Esophagus (tissue), 2 donors: ENCODE data around the gene RNF39. TPM values are rescaled to one million over a fixed set of nuclear protein-coding genes. Genes with fewer than 3 reads are reported as not detected.

Source experiments
- H3K27ac ChIP-seq, 2 donors: one replicate each; pipeline ENCODE4 v1.5.1; 2013; ENCODE audit warnings: low read depth in 2 of 2, mild to moderate bottlenecking in 2 of 2, inconsistent platforms in 1 of 2, low read length in 1 of 2, moderate library complexity in 1 of 2
- H3K27me3 ChIP-seq, 2 donors: one replicate each; pipeline ENCODE4 v1.6.1; 2013; ENCODE audit warnings: low read length in 2 of 2, control low read depth in 1 of 2, mild to moderate bottlenecking in 1 of 2; ENCODE audit not compliant: insufficient read depth in 2 of 2, control insufficient read depth in 1 of 2
- H3K36me3 ChIP-seq, 2 donors: one replicate each; pipeline ENCODE4 v1.6.1; 2013; ENCODE audit warnings: low read length in 1 of 2; ENCODE audit not compliant: control insufficient read depth in 2 of 2, insufficient read depth in 2 of 2
- H3K4me1 ChIP-seq, 2 donors: one replicate each; pipeline ENCODE4 v1.6.1; 2013; ENCODE audit warnings: low read length in 1 of 2; ENCODE audit not compliant: control insufficient read depth in 2 of 2, insufficient read depth in 2 of 2
- H3K4me3 ChIP-seq, 2 donors: one replicate each; pipeline ENCODE4 v1.5.1; 2013; ENCODE audit warnings: low read length in 2 of 2, mild to moderate bottlenecking in 2 of 2, low read depth in 1 of 2, moderate library complexity in 1 of 2
- H3K9me3 ChIP-seq, 2 donors: one replicate each; pipeline ENCODE4 v1.6.1; 2013; ENCODE audit warnings: mild to moderate bottlenecking in 2 of 2, low read depth in 1 of 2, low read length in 1 of 2, moderate library complexity in 1 of 2; ENCODE audit not compliant: control insufficient read depth in 2 of 2, insufficient read depth in 1 of 2
- WGBS, 2 donors: extraction: QIAGEN DNeasy Blood & Tissue Kit; methylation state at CpG; one replicate each; pipeline ENCODE4 v1.1.7; 2013; 5-methylcytosine and 5-hydroxymethylcytosine counted together
- polyA plus RNA-seq, 2 donors: library from polyadenylated mRNA; stranded (reverse); fragments of 200-250 nt; gene quantifications; one replicate each; pipeline ENCODE4 v1.2.3, GENCODE V29; 2013
- donor health status: healthy with polysubstance abuse.
- donor health status: Bipolar disorder and iron deficiency.

Gene RNF39
- polyA plus RNA-seq, 2 donors = 11.8 to 15.6 TPM

DNA sequence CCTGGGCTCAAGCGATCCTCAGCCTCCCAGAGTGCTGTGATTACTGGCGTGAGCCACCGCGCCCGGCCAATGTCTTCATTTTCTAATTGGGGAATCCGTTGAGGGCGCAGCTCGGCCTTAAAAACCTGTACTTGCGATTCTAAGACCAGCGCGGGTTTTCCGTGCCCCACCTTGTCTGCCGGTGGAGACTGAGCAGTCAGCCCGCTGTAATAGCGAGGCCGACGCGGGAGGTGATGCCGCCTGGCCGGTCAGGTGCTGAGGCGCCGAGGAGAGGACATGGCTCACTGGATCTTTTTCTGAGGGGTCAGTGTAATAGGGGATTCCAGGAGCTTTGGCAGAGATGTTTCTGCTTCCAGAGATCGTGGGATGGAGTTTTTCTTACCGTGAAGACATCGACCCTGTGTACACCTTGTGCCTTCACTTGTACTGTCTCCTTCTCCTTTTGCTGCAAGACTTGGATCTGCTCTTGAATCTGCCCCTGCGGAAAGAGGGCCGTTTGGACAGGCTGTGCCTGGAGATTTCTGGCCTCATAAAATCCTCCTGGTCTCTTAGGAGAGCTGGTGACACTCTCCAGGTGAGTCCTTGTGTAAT, 35.8 kb upstream of the RNF39 start:
- Histone ChIP-seq H3K27ac (no peak overlapping the region), H3K9me3 (no peaks in the 10 kb centered on the region), H3K36me3 (no peaks in the 10 kb centered on the region), H3K4me3 (no peak overlapping the region), H3K4me1 (no peaks in the 10 kb centered on the region), H3K27me3 (no peaks in the 10 kb centered on the region)
- 37 to 58% methylated on average over 27 of the region's 27 CpGs for WGBS, 2 donors

DNA sequence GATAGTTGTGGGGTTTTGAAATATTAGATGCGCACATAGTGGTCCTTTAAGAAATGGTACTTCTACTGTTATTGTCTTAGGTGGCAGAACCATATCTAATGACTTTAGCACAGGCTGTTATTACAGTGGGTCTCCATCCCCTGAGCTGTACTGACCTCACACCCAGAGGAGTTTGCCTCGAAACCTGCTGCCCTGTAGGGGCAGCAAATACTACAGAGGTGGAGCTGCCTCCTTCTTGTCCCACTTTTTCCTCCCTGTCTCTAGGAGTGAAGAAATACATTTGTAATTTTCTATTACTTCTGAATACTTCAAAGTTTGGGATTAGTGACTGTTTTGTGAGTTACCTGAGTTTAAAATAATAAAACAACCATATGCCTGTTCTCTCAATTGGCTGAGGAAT, 29.1 kb upstream of the RNF39 start:
- Histone ChIP-seq H3K36me3 (no peaks in the 10 kb centered on the region), H3K27ac (no peak overlapping the region), H3K4me1 (peaks cover 0 to 7% of the 10 kb centered on the region in 2 donors), H3K27me3 (peaks cover 0 to 3% of the 10 kb centered on the region in 2 donors), H3K9me3 (no peaks in the 10 kb centered on the region), H3K4me3 (no peak overlapping the region)
- 85 to 93% methylated on average over 2 of the region's 2 CpGs for WGBS, 2 donors

DNA sequence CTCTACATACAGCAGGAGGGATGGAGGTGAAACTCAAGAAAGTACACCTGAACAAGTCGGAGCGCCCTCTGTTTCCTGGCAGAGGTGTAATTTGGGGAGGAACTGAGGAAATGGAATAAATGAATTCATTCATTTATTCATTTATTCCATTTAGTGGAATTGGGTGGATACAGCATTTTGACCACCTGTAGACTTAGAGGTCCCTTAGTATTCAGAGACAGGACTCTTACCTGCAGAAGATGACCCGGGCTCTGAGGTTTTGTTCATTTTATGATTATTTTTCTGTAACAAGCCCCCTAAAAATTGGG, 28.3 kb upstream of the RNF39 start:
- Histone ChIP-seq H3K4me1 (peaks cover 0 to 7% of the 10 kb centered on the region in 2 donors), H3K9me3 (no peaks in the 10 kb centered on the region), H3K27ac (no peak overlapping the region), H3K36me3 (no peaks in the 10 kb centered on the region), H3K27me3 (peaks cover 0 to 3% of the 10 kb centered on the region in 2 donors), H3K4me3 (peak overlapping the region in 1 of 2 donors; percentile 38)
- 37 to 38% methylated on average over 3 of the region's 3 CpGs for WGBS, 2 donors

DNA sequence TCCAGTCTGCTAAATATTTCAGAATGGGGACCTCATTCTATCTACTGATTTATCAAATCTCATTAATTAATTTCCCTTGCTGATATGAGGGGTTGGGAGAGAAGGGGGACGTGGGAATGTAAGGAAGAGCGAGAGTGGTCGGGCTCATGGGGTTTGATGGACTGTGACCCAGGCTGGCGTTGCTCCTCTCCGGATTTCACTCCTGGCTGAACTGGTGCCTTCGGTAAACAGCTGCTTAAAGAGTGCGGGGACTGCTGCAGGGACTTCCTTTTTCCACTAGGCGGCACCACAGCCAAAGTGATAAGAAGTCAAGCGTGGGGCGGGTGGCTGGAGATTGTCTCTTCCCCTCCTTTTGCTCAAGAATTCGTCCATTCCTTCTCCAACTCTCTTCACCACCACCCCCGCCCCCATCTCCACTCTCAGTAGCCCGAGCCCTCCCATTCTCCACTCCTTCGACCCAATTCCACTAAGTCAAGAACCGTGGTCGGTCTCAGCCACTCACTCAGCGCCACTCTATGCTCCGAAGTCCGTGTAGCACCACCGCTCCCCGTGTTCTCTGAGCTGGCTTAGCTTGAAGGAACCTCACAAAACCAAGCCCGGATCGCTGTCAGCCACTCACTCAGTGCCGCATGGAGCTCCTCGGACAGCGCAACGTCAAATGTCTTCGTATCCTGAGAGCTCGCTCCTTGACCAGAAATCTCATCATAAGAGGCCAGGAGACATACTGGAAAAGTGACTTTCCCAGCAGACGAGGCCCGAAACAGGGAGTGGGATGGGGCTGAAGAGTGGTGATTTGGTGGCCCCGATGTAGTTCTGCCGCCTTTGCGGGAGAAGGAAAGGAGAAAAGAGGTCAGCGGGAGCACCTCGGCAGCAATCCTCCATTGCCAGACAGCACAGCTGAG, 27.7 kb upstream of the RNF39 start:
- WGBS, 2 donors = 3 to 4% methylated on average over 36 of the region's 36 CpGs
- H3K9me3 ChIP-seq = no peaks in the 10 kb centered on the region
- H3K27ac ChIP-seq = peak overlapping the region; percentile 28 to 92
- H3K27me3 ChIP-seq = peaks cover 0 to 3% of the 10 kb centered on the region in 2 donors
- peak overlapping the region; percentile 47 to 49 for H3K4me3 ChIP-seq
- H3K36me3 ChIP-seq = no peaks in the 10 kb centered on the region
- peaks cover 0 to 7% of the 10 kb centered on the region in 2 donors for H3K4me1 ChIP-seq

DNA sequence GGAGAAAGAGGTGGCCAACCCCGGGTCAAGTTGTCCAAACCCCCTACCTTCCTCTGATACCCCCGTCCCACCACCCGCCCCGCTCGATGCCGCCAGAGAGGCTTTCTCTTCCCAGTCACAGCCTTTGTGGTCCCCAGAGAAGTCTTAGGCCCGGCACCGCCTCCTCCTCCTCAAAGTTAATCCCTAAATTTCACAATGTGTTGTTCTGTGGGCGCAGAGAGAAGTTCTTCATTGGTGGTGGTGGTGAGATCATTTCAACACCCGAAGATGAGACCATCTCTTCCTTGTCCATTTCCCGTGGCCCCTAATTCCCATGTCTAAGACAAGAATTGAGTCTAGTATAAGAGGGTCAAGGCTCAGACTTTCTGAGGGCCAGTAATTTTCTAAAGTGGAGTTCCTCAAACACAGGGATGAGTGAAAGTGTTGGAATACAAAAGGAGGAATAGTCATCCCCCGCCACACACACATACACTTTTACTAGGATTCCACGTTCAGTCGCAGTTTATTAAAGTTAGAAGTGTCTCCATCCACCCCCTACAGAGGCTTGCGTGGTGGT, 26.9 kb upstream of the RNF39 start:
- H3K4me1 ChIP-seq = peaks cover 0 to 7% of the 10 kb centered on the region in 2 donors
- no peaks in the 10 kb centered on the region for H3K9me3 ChIP-seq
- WGBS, 2 donors = 32 to 44% methylated on average over 15 of the region's 15 CpGs
- H3K4me3 ChIP-seq = peak overlapping the region; percentile 38 to 47
- H3K36me3 ChIP-seq = no peaks in the 10 kb centered on the region
- H3K27me3 ChIP-seq = peaks cover 0 to 3% of the 10 kb centered on the region in 2 donors
- H3K27ac ChIP-seq = peak overlapping the region; percentile 74 to 92

DNA sequence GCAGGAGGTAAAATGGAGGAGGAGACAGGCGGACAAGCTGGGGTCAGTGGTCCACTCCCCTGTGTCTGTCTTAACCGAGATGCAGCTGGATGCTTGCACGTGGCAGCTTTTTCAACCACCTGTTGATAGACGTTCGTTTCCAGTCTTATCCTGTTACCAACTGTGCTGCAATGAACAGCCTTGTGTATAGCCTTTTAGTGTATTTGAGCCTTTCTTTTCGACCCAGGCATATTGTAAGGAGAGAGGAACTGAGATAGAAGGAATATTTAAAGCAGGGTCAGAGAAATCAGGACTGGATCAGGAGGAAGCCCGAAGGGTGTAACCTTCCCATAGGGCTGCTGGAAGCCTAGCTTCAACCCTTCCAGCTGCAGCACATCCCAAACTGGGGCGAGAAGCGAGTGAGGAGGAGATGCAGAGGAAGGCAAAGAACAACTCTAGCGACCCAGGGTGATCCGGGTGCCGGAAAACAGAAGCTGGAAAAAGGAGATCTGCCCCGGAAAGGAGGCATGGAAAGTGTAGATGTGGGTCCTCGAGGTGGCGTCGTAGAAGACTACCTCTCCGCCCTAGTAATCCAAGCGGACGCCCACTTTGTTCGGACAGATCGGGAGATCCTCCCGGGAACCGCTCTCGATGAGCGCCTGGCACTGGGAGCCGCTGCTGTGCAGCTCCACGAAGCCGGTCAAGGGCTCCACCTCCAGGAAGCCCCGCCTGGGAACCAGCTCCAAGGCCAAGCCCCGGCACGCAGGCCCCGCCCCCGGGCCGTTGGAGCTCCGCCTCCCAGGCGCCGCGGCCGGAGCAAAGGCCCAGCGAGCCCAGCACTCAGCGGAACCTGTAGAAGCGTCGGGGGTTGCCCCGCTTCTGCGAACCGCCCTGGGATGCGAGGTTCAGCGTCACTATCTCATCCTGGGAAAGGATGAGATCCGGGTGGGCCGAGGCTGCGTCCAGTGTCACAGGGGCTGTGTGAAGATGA, 26.2 kb upstream of the RNF39 start:
- Histone ChIP-seq H3K4me1 (peaks cover 0 to 7% of the 10 kb centered on the region in 2 donors), H3K27ac (peak overlapping the region; percentile 74 to 92), H3K4me3 (peak overlapping the region; percentile 38 to 47), H3K36me3 (no peaks in the 10 kb centered on the region), H3K27me3 (peaks cover 0 to 3% of the 10 kb centered on the region in 2 donors), H3K9me3 (no peaks in the 10 kb centered on the region)
- 2 to 5% methylated on average over 48 to 51 of the region's 51 CpGs for WGBS, 2 donors

DNA sequence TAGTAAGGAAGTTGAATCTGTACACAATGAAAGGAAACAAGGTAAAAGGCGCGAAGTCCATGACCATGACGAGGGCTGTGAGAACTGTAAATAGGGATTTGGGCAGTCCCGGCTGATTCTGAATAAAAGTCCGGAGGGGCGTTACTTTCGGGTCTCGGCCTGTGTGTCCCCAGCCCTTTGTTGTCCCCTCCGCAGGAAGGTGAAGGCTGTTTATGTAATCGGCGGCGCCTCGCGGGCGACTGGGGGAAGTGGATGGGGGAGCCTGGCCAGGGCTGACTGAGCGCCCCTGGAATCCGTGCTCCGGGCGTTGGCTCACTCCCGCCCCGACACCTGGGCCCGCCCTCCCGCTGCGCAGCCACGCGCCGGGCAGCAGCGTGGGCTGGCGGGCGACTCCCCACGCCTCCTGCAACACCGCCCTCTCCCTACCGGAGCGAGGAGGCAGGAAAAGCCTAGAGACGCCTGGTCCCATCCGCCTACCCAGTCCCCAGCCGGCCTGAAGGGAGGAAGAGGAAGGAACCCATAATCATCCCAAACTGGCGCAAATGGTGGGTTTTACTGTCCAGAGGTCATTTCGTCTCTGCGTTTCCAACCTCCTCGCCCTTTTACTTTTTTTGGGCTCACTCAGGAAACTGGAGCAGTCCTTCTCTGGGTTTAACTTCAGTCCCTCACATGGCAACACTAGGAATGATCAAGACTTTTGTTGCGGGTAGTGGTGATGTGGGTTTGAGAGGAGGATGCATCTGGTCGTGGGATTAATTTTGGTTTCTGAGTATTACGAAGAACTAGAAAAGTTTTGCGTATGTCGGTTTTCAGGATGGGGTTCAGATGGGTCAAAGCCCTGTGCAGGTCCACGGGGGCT, 25.2 kb upstream of the RNF39 start:
- H3K27ac ChIP-seq = peak overlapping the region in 1 of 2 donors; percentile 75
- H3K36me3 ChIP-seq = no peaks in the 10 kb centered on the region
- no peaks in the 10 kb centered on the region for H3K9me3 ChIP-seq
- H3K4me1 ChIP-seq = peaks cover 0 to 7% of the 10 kb centered on the region in 2 donors
- WGBS, 2 donors = 2% methylated on average over 43 to 47 of the region's 47 CpGs
- H3K4me3 ChIP-seq = peak overlapping the region; percentile 38 to 47
- peaks cover 0 to 3% of the 10 kb centered on the region in 2 donors for H3K27me3 ChIP-seq

DNA sequence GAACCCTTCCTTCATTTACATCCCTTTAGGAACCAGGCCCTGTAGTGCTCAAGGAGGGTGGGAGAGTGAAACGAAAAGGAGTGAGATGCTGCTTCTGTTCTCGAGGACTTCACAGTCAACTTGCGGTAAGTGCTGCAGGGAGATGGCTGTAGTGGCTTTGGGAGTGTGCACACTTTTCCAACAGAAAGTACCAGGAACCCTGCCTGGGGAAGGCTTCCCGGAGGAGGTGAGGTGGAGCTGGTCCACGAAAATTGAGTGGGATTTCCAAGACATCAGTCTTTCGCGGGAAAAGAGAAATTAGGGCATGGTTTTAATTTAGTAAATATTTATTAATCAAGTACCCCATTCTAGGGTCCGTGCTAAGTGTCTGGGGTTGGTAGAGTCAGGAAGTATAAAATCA, 24.6 kb upstream of the RNF39 start:
- peak overlapping the region in 1 of 2 donors; percentile 15 for H3K27ac ChIP-seq
- H3K9me3 ChIP-seq = no peaks in the 10 kb centered on the region
- H3K4me1 ChIP-seq = peaks cover 0 to 7% of the 10 kb centered on the region in 2 donors
- H3K4me3 ChIP-seq = peak overlapping the region in 1 of 2 donors; percentile 47
- H3K27me3 ChIP-seq = peaks cover 0 to 3% of the 10 kb centered on the region in 2 donors
- 38 to 45% methylated on average over 8 of the region's 8 CpGs for WGBS, 2 donors
- H3K36me3 ChIP-seq = no peaks in the 10 kb centered on the region
